CD4-positive, CD25-positive, alpha-beta regulatory T cell (primary cell): ENCODE results near the gene MGAT3. TPM values are rescaled to one million over a fixed set of nuclear protein-coding genes. Genes with fewer than 3 reads are reported as not detected.
A peak's percentile ranks its signal among the peaks of the same experiment; 100 is the strongest.

Experiments
- ATAC-seq, 2 donors: fragments of 150-1000 bp; cut with Tn5 transposase; one replicate each; pipeline ENCODE4 v1.10.0; 2021; ENCODE audit warnings: low read depth in 2 of 2, moderate number of reproducible peaks in 2 of 2, moderate library complexity in 1 of 2
- DNase-seq, 3 donors: peaks; one replicate each; pipeline versions ENCODE4 v3.0.0 to v3.0.0-alpha.2; 2012 to 2022; ENCODE audit warnings: mixed read lengths in 1 of 3
- H3K27ac ChIP-seq: one replicate; pipeline ENCODE4 v1.7.0; 2013; ENCODE audit warnings: mild to moderate bottlenecking, low read length; ENCODE audit not compliant: insufficient read depth, poor library complexity, severe bottlenecking
- H3K27me3 ChIP-seq: one replicate; pipeline ENCODE4 v1.7.0; 2013; ENCODE audit warnings: low read length; ENCODE audit not compliant: control insufficient read depth, insufficient read depth
- H3K36me3 ChIP-seq: one replicate; pipeline ENCODE4 v1.7.0; 2013; ENCODE audit warnings: mild to moderate bottlenecking, low read length, moderate library complexity; ENCODE audit not compliant: control insufficient read depth, insufficient read depth
- H3K4me1 ChIP-seq: 2 replicates; pipeline ENCODE4 v1.7.0; 2013; ENCODE audit warnings: mild to moderate bottlenecking, low read length; ENCODE audit not compliant: insufficient read depth, control insufficient read depth, poor library complexity, severe bottlenecking
- H3K4me3 ChIP-seq: one replicate; pipeline ENCODE4 v1.7.0; 2013; ENCODE audit warnings: low read depth, mild to moderate bottlenecking, low read length, moderate library complexity
- H3K9me3 ChIP-seq, 2 experiments: 1 replicate in 1 of 2; 2 replicates in 1 of 2; pipeline ENCODE4 v1.7.0; 2013; ENCODE audit warnings: low read length in 2 of 2, mild to moderate bottlenecking in 1 of 2, moderate library complexity in 1 of 2; ENCODE audit not compliant: control insufficient read depth in 2 of 2
- H3K27ac Mint-ChIP-seq, 3 donors: one replicate each; pipeline ENCODE4 v1.8.0; 2020 to 2022; ENCODE audit warnings: mild to moderate bottlenecking in 3 of 3, mixed read lengths in 3 of 3, moderate library complexity in 2 of 3
- H3K27me3 Mint-ChIP-seq: one replicate; pipeline ENCODE4 v1.8.0; 2022; ENCODE audit warnings: mild to moderate bottlenecking, mixed read lengths
- H3K36me3 Mint-ChIP-seq: one replicate; pipeline ENCODE4 v1.8.0; 2020; ENCODE audit warnings: mixed read lengths
- H3K4me1 Mint-ChIP-seq, 4 donors: one replicate each; pipeline ENCODE4 v1.8.0; 2020 to 2022; ENCODE audit warnings: mixed read lengths in 4 of 4, mild to moderate bottlenecking in 1 of 4
- H3K4me3 Mint-ChIP-seq, 4 donors: one replicate each; pipeline ENCODE4 v1.8.0; 2020 to 2022; ENCODE audit warnings: mild to moderate bottlenecking in 4 of 4, mixed read lengths in 4 of 4, moderate library complexity in 3 of 4
- H3K9me3 Mint-ChIP-seq, 7 donors: one replicate each; pipeline ENCODE4 v1.8.0; 2020 to 2022; ENCODE audit warnings: mixed read lengths in 7 of 7, mild to moderate bottlenecking in 3 of 7, moderate library complexity in 2 of 7
- polyA plus RNA-seq, 4 donors: library from polyadenylated mRNA; unstranded; fragments of 300-500 nt; fragmentation: Illumina TruSeq; gene quantifications; one replicate each; pipeline ENCODE4 v1.2.3, GENCODE V29; 2021
- total RNA-seq: library from RNA; stranded (reverse); gene quantifications from one replicate; pipeline ENCODE4 v1.2.3, GENCODE V29; 2022

Gene MGAT3
- total and polyA plus RNA-seq, 5 donors from 2014 or later: 0.12 TPM; not detected in 4

GRCh38 chr22:39453765-39454378 lies 2.9 kb upstream of the MGAT3 start:
- H3K36me3 Mint-ChIP-seq: no peaks in the 10 kb centered on the region
- no peak for ATAC-seq
- Histone ChIP-seq H3K27me3 (no peaks in the 10 kb centered on the region), H3K4me1 (peaks cover 7% of the 10 kb centered on the region), H3K36me3 (no peaks in the 10 kb centered on the region), H3K27ac (no peak overlapping the region), H3K4me3 (no peak overlapping the region), H3K9me3 (no peaks in the 10 kb centered on the region)
- peaks cover 0 to 6% (median 0%) of the 10 kb centered on the region in 7 donors for H3K9me3 Mint-ChIP-seq
- H3K27me3 Mint-ChIP-seq: peaks cover 34% of the 10 kb centered on the region
- no peak overlapping the region for H3K27ac Mint-ChIP-seq
- DNase-seq: no peak
- H3K4me3 Mint-ChIP-seq: peak overlapping the region in 1 of 4 donors; percentile 54
- peaks cover 0 to 20% (median 5%) of the 10 kb centered on the region in 4 donors for H3K4me1 Mint-ChIP-seq

GRCh38 chr22:39454385-39454871 lies 2.4 kb upstream of the MGAT3 start:
- DNase-seq (no peak), ATAC-seq (no peak)
- Mint-ChIP-seq H3K36me3 (no peaks in the 10 kb centered on the region), H3K4me3 (peak overlapping the region in 1 of 4 donors; percentile 52), H3K4me1 (peaks cover 0 to 20% (median 5%) of the 10 kb centered on the region in 4 donors), H3K27me3 (peaks cover 40% of the 10 kb centered on the region), H3K27ac (no peak overlapping the region), H3K9me3 (peaks cover 0 to 6% (median 0%) of the 10 kb centered on the region in 7 donors)
- H3K9me3 ChIP-seq: no peaks in the 10 kb centered on the region
- no peaks in the 10 kb centered on the region for H3K36me3 ChIP-seq
- no peak overlapping the region for H3K4me3 ChIP-seq
- peaks cover 7% of the 10 kb centered on the region for H3K4me1 ChIP-seq
- H3K27me3 ChIP-seq: no peaks in the 10 kb centered on the region
- no peak overlapping the region for H3K27ac ChIP-seq

- Histone ChIP-seq H3K27me3 (no peaks in the 10 kb centered on the region), H3K4me3 (no peak overlapping the region), H3K9me3 (no peaks in the 10 kb centered on the region), H3K36me3 (no peaks in the 10 kb centered on the region), H3K27ac (no peak overlapping the region), H3K4me1 (peaks cover 7% of the 10 kb centered on the region)
- DNase-seq (no peak), ATAC-seq (no peak)
- peaks cover 0 to 19% (median 5%) of the 10 kb centered on the region in 4 donors for H3K4me1 Mint-ChIP-seq
- no peak overlapping the region for H3K27ac Mint-ChIP-seq
- no peaks in the 10 kb centered on the region for H3K36me3 Mint-ChIP-seq
- peaks cover 0 to 6% (median 0%) of the 10 kb centered on the region in 7 donors for H3K9me3 Mint-ChIP-seq
- H3K4me3 Mint-ChIP-seq: no peak overlapping the region
- H3K27me3 Mint-ChIP-seq: peaks cover 53% of the 10 kb centered on the region
Measured at GRCh38 chr22:39457198-39457555, 365 bp downstream of the MGAT3 start.

GRCh38 chr22:39457556-39458443 lies 988 bp downstream of the MGAT3 start:
- Mint-ChIP-seq H3K36me3 (no peaks in the 10 kb centered on the region), H3K4me1 (peaks cover 0 to 18% (median 5%) of the 10 kb centered on the region in 4 donors), H3K27me3 (peaks cover 52% of the 10 kb centered on the region), H3K27ac (no peak overlapping the region), H3K4me3 (peak overlapping the region in 1 of 4 donors; percentile 41), H3K9me3 (peaks cover 0 to 6% (median 0%) of the 10 kb centered on the region in 7 donors)
- no peaks in the 10 kb centered on the region for H3K36me3 ChIP-seq
- DNase-seq: no peak
- H3K27me3 ChIP-seq: no peaks in the 10 kb centered on the region
- no peak for ATAC-seq
- H3K4me1 ChIP-seq: peaks cover 7% of the 10 kb centered on the region
- H3K9me3 ChIP-seq: no peaks in the 10 kb centered on the region
- H3K4me3 ChIP-seq: no peak overlapping the region
- H3K27ac ChIP-seq: no peak overlapping the region

GRCh38 chr22:39458444-39459083 lies 1.8 kb downstream of the MGAT3 start:
- Histone ChIP-seq H3K4me1 (peaks cover 7% of the 10 kb centered on the region), H3K9me3 (no peaks in the 10 kb centered on the region), H3K4me3 (no peak overlapping the region), H3K27me3 (no peaks in the 10 kb centered on the region), H3K27ac (no peak overlapping the region), H3K36me3 (no peaks in the 10 kb centered on the region)
- H3K9me3 Mint-ChIP-seq: peaks cover 0 to 6% (median 0%) of the 10 kb centered on the region in 7 donors
- ATAC-seq (no peak), DNase-seq (no peak)
- H3K27ac Mint-ChIP-seq: no peak overlapping the region
- H3K27me3 Mint-ChIP-seq: peaks cover 52% of the 10 kb centered on the region
- no peaks in the 10 kb centered on the region for H3K36me3 Mint-ChIP-seq
- H3K4me1 Mint-ChIP-seq: peaks cover 0 to 18% (median 5%) of the 10 kb centered on the region in 4 donors
- peak overlapping the region in 2 of 4 donors; percentile 53 to 66 for H3K4me3 Mint-ChIP-seq

- H3K27me3 ChIP-seq: no peaks in the 10 kb centered on the region
- no peaks in the 10 kb centered on the region for H3K36me3 ChIP-seq
- H3K27ac Mint-ChIP-seq: no peak overlapping the region
- ATAC-seq (no peak), DNase-seq (no peak)
- no peaks in the 10 kb centered on the region for H3K36me3 Mint-ChIP-seq
- H3K27me3 Mint-ChIP-seq: peaks cover 47% of the 10 kb centered on the region
- peaks cover 7% of the 10 kb centered on the region for H3K4me1 ChIP-seq
- peaks cover 0 to 18% (median 5%) of the 10 kb centered on the region in 4 donors for H3K4me1 Mint-ChIP-seq
- peak overlapping the region in 1 of 4 donors; percentile 41 for H3K4me3 Mint-ChIP-seq
- H3K27ac ChIP-seq: no peak overlapping the region
- peaks cover 0 to 6% (median 0%) of the 10 kb centered on the region in 7 donors for H3K9me3 Mint-ChIP-seq
- H3K4me3 ChIP-seq: no peak overlapping the region
- no peaks in the 10 kb centered on the region for H3K9me3 ChIP-seq
Measured at GRCh38 chr22:39459681-39460080, 2.9 kb downstream of the MGAT3 start.

- Mint-ChIP-seq H3K9me3 (peaks cover 0 to 6% (median 0%) of the 10 kb centered on the region in 7 donors), H3K27ac (peak overlapping the region in 1 of 3 donors; percentile 90), H3K4me3 (no peak overlapping the region), H3K27me3 (peaks cover 38% of the 10 kb centered on the region), H3K4me1 (peaks cover 0 to 13% (median 0%) of the 10 kb centered on the region in 4 donors), H3K36me3 (no peaks in the 10 kb centered on the region)
- Histone ChIP-seq H3K4me3 (no peak overlapping the region), H3K27ac (no peak overlapping the region), H3K27me3 (no peaks in the 10 kb centered on the region), H3K36me3 (no peaks in the 10 kb centered on the region), H3K4me1 (peaks cover 7% of the 10 kb centered on the region), H3K9me3 (no peaks in the 10 kb centered on the region)
- ATAC-seq: peak in 1 of 2 donors; percentile 27
- no peak for DNase-seq
Measured at GRCh38 chr22:39462443-39463221, 5.8 kb downstream of the MGAT3 start.
